Sigmoid colon (tissue), 4 donors: Measurements from ENCODE around the gene HDDC3.

Source experiments
- CTCF ChIP-seq, 4 experiments: fragments of 450-650 bp in 3 of 4; fragments of 200-600 bp in 1 of 4; IDR thresholded peaks; one replicate each; pipeline ENCODE4 v1.5.1; 2016 to 2019; ENCODE audit warnings: antibody characterized with exemption in 4 of 4, mild to moderate bottlenecking in 3 of 4, moderate library complexity in 2 of 4
- POLR2AphosphoS5 ChIP-seq, 4 donors: sonication (generic); formaldehyde crosslinking; IDR thresholded peaks; one replicate each; pipeline ENCODE4 v1.6.1; 2017; ENCODE audit warnings: antibody characterized with exemption in 4 of 4

DNA sequence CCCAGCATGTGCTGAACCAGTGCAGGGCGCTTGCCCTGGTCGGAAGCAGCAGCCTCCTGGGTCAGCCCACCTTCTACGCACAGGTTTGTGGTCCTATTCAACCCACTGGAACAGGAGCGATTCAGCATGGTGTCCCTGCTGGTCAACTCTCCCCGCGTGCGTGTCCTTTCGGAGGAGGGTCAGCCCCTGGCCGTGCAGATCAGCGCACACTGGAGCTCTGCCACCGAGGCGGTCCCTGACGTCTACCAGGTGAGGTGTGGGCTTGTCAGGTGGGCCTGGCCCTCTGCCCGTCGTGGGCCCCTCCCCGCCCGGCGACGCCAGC, 21.1 kb downstream of the HDDC3 start:
- no peak for TF ChIP-seq POLR2AphosphoS5 (IDR thresholded peaks at IDR 0.05)
- TF ChIP-seq CTCF (IDR thresholded peaks at IDR 0.05), result no peak
